HepG2 (cell line): ENCODE data around the gene IL16. TPM values are rescaled to one million over a fixed set of nuclear protein-coding genes. Genes with fewer than 3 reads are reported as not detected.
A peak's percentile ranks its signal among the peaks of the same experiment; 100 is the strongest.

Source experiments
- ADNP ChIP-seq: sonication (generic); formaldehyde crosslinking; IDR thresholded peaks from 2 replicates; pipeline ENCODE4 v1.4.0; 2020; ENCODE audit warnings: missing genetic modification reagents
- EEA1 ChIP-seq: sonication (generic); formaldehyde crosslinking; IDR thresholded peaks from 2 replicates; pipeline ENCODE4 v1.5.1; 2020; ENCODE audit warnings: mild to moderate bottlenecking, missing genetic modification reagents, borderline replicate concordance
- FOXA1 ChIP-seq, 2 experiments: fragments of 450-650 bp in 1 of 2; sonication (generic) in 1 of 2; formaldehyde crosslinking in 1 of 2; IDR thresholded peaks; 2 replicates each; pipeline versions ENCODE4 v1.4.0 to v1.6.1; 2016 to 2020; ENCODE audit warnings: missing genetic modification reagents in 1 of 2
- FOXJ3 ChIP-seq: sonication (generic); formaldehyde crosslinking; IDR thresholded peaks from 2 replicates; pipeline ENCODE4 v1.4.0; 2020; ENCODE audit warnings: missing genetic modification reagents, mild to moderate bottlenecking, borderline replicate concordance
- HDAC1 ChIP-seq: sonication (generic); formaldehyde crosslinking; IDR thresholded peaks from 2 replicates; pipeline ENCODE4 v1.5.1; 2020; ENCODE audit warnings: mild to moderate bottlenecking, missing genetic modification reagents
- HOXA3 ChIP-seq: sonication (generic); formaldehyde crosslinking; IDR thresholded peaks from 2 replicates; pipeline ENCODE4 v1.5.0; 2020; ENCODE audit warnings: missing genetic modification reagents
- KDM5A ChIP-seq: fragments of 200-600 bp; sonication (generic); IDR thresholded peaks from 2 replicates; pipeline ENCODE4 v1.7.0; 2018; ENCODE audit warnings: antibody characterized with exemption, mild to moderate bottlenecking, low read length, borderline replicate concordance
- MBNL3 ChIP-seq: fragments of 250-450 bp; sonication (Bioruptor Pico); conservative IDR thresholded peaks from 2 replicates; pipeline ENCODE4 v1.8.0; 2022; ENCODE audit warnings: mild to moderate bottlenecking, inconsistent platforms
- MIER3 ChIP-seq: IDR thresholded peaks from 2 replicates; pipeline ENCODE4 v1.6.1; 2016; ENCODE audit warnings: missing compliant biosample characterization, borderline replicate concordance
- NCOR1 ChIP-seq: fragments of 200-600 bp; sonication (generic); IDR thresholded peaks from 2 replicates; pipeline ENCODE4 v1.7.0; 2017; ENCODE audit warnings: antibody characterized with exemption, low read length, borderline replicate concordance
- SMAD3 ChIP-seq: sonication (generic); formaldehyde crosslinking; IDR thresholded peaks from 2 replicates; pipeline ENCODE4 v1.4.0; 2020; ENCODE audit warnings: missing genetic modification reagents
- SP140L ChIP-seq: sonication (generic); formaldehyde crosslinking; IDR thresholded peaks from 2 replicates; pipeline ENCODE4 v1.4.0; 2020; ENCODE audit warnings: missing genetic modification reagents, borderline replicate concordance
- YEATS2 ChIP-seq: sonication (generic); formaldehyde crosslinking; IDR thresholded peaks from 2 replicates; pipeline ENCODE4 v1.4.0; 2020; ENCODE audit warnings: missing genetic modification reagents, borderline replicate concordance
- ZNF224 ChIP-seq: sonication (generic); formaldehyde crosslinking; IDR thresholded peaks from 2 replicates; pipeline ENCODE4 v1.5.0; 2020; ENCODE audit warnings: mild to moderate bottlenecking, missing genetic modification reagents
- ZNF766 ChIP-seq: sonication (generic); formaldehyde crosslinking; IDR thresholded peaks from 2 replicates; pipeline ENCODE4 v1.5.0; 2020; ENCODE audit warnings: missing genetic modification reagents, borderline replicate concordance
- polyA plus RNA-seq, 8 experiments: library from polyadenylated mRNA; depleted of rRNA in 3 of 8; stranded (reverse) in 7 of 8; unstranded in 1 of 8; fragments of >200 nt; fragmentation: Illumina TruSeq in 4 of 8; extraction: Trizol in 4 of 8; gene quantifications; 2 replicates each; pipeline versions ENCODE4 v1.2.1 to v1.2.3, GENCODE V29; 2011 to 2016; ENCODE audit warnings: low read depth in 4 of 8, missing spikeins in 1 of 8, mixed read lengths in 1 of 8; ENCODE audit not compliant: insufficient read depth in 1 of 8
- total RNA-seq, 5 experiments: library from RNA; depleted of rRNA; stranded (reverse); fragments of >200 nt; fragmentation: Illumina TruSeq; extraction: Trizol; gene quantifications; 2 replicates each; pipeline ENCODE4 v1.2.3, GENCODE V29; 2016; ENCODE audit warnings: low read depth in 1 of 5
- TF ChIP-seq, protein P1 (sequence below): IDR thresholded peaks from 2 replicates; pipeline ENCODE4 v1.4.0; 2020; ENCODE audit warnings: mild to moderate bottlenecking, missing genetic modification reagents
- TF ChIP-seq, protein P2 (sequence below): sonication (generic); formaldehyde crosslinking; IDR thresholded peaks from 2 replicates; pipeline ENCODE4 v1.9.0; 2022; ENCODE audit warnings: low read depth, missing genetic modification reagents
- TF ChIP-seq, protein P3 (sequence below): IDR thresholded peaks from 2 replicates; pipeline ENCODE4 v1.6.1; 2012; ENCODE audit warnings: low read depth, low read length, improper control_type of control experiment
- TF ChIP-seq, protein P4 (sequence below): sonication (generic); formaldehyde crosslinking; IDR thresholded peaks from 2 replicates; pipeline ENCODE4 v1.8.1; 2023; ENCODE audit warnings: mild to moderate bottlenecking, missing genetic modification reagents

IL16 gene
- total and polyA plus RNA-seq, 2 of the 13 experiments (the other 11 are each of a cell fraction or from before 2014, with no cell fraction given), result 0.03 TPM; not detected in 1

DNA sequence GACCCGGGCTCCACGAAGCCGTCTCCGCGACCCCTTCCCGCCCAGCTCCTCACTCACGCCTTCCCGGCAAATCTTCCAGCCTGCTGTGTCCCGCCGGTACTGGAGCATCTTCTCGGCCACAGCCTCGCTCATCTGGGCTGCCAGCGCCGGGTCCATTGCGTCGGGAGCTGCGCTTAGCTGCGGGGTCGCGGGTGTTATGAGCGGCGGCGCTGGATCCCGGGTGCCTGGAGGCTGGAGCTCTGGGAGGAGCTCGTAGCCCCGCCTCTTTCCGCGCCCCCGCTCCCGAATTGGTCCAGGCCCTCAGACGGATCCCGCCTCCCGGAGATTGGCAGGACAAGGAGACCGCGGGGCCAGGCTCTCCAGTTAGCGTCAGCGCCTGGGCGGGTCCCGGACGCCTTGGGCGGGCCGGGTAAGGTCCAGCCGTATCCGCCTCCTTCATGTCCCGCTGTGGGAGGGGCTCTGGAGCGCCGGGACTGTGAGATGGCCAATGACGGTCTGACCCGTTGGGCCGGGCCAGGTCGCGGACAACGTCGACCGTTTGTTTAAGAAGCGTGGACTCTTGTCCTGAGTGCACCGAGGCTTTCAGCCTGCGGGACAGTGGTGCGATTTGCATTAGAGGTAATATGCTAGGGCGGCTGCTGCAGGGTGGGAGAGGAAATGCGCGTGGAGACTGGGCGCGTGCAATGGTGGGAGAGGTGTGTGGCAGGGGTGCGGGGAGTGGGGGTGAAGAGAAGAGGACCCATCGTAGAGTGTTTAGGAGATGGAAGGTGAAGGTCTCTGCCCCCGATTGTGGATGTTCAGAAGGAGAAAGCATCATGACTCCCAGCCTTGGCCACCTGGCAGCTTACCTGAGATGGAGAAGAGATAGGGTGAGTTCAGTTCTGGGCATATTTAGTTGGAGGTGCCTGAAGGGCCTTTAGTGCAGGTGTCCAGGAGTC, 127.5 kb downstream of the IL16 start, which contains the start of gene STARD5 (continued):
- TF ChIP-seq, protein P1, sequence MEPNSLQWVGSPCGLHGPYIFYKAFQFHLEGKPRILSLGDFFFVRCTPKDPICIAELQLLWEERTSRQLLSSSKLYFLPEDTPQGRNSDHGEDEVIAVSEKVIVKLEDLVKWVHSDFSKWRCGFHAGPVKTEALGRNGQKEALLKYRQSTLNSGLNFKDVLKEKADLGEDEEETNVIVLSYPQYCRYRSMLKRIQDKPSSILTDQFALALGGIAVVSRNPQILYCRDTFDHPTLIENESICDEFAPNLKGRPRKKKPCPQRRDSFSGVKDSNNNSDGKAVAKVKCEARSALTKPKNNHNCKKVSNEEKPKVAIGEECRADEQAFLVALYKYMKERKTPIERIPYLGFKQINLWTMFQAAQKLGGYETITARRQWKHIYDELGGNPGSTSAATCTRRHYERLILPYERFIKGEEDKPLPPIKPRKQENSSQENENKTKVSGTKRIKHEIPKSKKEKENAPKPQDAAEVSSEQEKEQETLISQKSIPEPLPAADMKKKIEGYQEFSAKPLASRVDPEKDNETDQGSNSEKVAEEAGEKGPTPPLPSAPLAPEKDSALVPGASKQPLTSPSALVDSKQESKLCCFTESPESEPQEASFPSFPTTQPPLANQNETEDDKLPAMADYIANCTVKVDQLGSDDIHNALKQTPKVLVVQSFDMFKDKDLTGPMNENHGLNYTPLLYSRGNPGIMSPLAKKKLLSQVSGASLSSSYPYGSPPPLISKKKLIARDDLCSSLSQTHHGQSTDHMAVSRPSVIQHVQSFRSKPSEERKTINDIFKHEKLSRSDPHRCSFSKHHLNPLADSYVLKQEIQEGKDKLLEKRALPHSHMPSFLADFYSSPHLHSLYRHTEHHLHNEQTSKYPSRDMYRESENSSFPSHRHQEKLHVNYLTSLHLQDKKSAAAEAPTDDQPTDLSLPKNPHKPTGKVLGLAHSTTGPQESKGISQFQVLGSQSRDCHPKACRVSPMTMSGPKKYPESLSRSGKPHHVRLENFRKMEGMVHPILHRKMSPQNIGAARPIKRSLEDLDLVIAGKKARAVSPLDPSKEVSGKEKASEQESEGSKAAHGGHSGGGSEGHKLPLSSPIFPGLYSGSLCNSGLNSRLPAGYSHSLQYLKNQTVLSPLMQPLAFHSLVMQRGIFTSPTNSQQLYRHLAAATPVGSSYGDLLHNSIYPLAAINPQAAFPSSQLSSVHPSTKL (CRISPR knock-in tag), result no peak
- peak; percentile 50; the same call in 1 of the 2 replicates for TF ChIP-seq KDM5A
- TF ChIP-seq, protein P2, sequence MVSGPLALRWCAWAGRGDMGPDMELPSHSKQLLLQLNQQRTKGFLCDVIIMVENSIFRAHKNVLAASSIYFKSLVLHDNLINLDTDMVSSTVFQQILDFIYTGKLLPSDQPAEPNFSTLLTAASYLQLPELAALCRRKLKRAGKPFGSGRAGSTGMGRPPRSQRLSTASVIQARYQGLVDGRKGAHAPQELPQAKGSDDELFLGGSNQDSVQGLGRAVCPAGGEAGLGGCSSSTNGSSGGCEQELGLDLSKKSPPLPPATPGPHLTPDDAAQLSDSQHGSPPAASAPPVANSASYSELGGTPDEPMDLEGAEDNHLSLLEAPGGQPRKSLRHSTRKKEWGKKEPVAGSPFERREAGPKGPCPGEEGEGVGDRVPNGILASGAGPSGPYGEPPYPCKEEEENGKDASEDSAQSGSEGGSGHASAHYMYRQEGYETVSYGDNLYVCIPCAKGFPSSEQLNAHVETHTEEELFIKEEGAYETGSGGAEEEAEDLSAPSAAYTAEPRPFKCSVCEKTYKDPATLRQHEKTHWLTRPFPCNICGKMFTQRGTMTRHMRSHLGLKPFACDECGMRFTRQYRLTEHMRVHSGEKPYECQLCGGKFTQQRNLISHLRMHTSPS (CRISPR knock-in tag), result no peak
- peak; percentile 31; the same call in 1 of the 2 replicates for TF ChIP-seq YEATS2
- no peak for TF ChIP-seq SMAD3 (CRISPR knock-in tag)
- TF ChIP-seq, protein P3, sequence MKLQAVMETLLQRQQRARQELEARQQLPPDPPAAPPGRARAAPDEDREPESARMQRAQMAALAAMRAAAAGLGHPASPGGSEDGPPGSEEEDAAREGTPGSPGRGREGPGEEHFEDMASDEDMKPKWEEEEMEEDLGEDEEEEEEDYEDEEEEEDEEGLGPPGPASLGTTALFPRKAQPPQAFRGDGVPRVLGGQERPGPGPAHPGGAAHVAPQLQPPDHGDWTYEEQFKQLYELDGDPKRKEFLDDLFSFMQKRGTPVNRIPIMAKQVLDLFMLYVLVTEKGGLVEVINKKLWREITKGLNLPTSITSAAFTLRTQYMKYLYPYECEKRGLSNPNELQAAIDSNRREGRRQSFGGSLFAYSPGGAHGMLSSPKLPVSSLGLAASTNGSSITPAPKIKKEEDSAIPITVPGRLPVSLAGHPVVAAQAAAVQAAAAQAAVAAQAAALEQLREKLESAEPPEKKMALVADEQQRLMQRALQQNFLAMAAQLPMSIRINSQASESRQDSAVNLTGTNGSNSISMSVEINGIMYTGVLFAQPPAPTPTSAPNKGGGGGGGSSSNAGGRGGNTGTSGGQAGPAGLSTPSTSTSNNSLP, result no peak
- TF ChIP-seq FOXJ3 (CRISPR knock-in tag), result no peak
- TF ChIP-seq ADNP (CRISPR knock-in tag), result no peak
- TF ChIP-seq MBNL3 (CRISPR knock-in tag), result no peak
- TF ChIP-seq, protein P4, sequence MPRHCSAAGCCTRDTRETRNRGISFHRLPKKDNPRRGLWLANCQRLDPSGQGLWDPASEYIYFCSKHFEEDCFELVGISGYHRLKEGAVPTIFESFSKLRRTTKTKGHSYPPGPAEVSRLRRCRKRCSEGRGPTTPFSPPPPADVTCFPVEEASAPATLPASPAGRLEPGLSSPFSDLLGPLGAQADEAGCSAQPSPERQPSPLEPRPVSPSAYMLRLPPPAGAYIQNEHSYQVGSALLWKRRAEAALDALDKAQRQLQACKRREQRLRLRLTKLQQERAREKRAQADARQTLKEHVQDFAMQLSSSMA (CRISPR knock-in tag), result no peak
- 0 out of 2 replicates have a peak, but pooled peaks have one; percentile 20 for TF ChIP-seq ZNF766 (CRISPR knock-in tag)
- no peak for TF ChIP-seq EEA1
- TF ChIP-seq FOXA1 (IDR thresholded peaks at IDR 0.05), result no peak
- TF ChIP-seq FOXA1 (CRISPR knock-in tag; IDR thresholded peaks at IDR 0.05), result 0 out of 2 replicates have a peak, but pooled peaks have one; percentile 6
- TF ChIP-seq SP140L, result no peak
- TF ChIP-seq HDAC1 (CRISPR knock-in tag), result peak; percentile 53; the same call in 1 of the 2 replicates
- TF ChIP-seq HOXA3 (CRISPR knock-in tag), result no peak; the same call in 1 of the 2 replicates
- TF ChIP-seq NCOR1, result no peak
- no peak for TF ChIP-seq ZNF224 (CRISPR knock-in tag)
- TF ChIP-seq MIER3 (CRISPR knock-in tag), result no peak
